Frontal cortex (tissue), 4 donors: ENCODE measurements around the gene DBF4B. TPM values are rescaled to one million over a fixed set of nuclear protein-coding genes. Genes with fewer than 3 reads are reported as not detected.

ENCODE experiments used
- DNase-seq, 2 donors: peaks; one replicate each; pipeline ENCODE4 v3.0.0; 2012; ENCODE audit warnings: low spot score in 2 of 2
- FAIRE-seq: peaks from 2 replicates; lab custom pipeline; 2012; peaks lifted over from hg19 to GRCh38; lab: Jason Lieb, UNC
- small RNA-seq: library from RNA; depleted of rRNA; stranded (forward); fragments of <200 nt; gene quantifications from one replicate; pipeline ENCODE3, GENCODE V24; 2014
- total RNA-seq: library from RNA; depleted of rRNA; stranded (reverse); fragments of >200 nt; gene quantifications from one replicate; pipeline ENCODE4 v1.2.3, GENCODE V29; 2014
- donor health status: control.
- donor health status: control.
- donor health status: control.

Gene DBF4B
- total RNA-seq, 1 donor from 2014 or later = 3.3 TPM

DNA sequence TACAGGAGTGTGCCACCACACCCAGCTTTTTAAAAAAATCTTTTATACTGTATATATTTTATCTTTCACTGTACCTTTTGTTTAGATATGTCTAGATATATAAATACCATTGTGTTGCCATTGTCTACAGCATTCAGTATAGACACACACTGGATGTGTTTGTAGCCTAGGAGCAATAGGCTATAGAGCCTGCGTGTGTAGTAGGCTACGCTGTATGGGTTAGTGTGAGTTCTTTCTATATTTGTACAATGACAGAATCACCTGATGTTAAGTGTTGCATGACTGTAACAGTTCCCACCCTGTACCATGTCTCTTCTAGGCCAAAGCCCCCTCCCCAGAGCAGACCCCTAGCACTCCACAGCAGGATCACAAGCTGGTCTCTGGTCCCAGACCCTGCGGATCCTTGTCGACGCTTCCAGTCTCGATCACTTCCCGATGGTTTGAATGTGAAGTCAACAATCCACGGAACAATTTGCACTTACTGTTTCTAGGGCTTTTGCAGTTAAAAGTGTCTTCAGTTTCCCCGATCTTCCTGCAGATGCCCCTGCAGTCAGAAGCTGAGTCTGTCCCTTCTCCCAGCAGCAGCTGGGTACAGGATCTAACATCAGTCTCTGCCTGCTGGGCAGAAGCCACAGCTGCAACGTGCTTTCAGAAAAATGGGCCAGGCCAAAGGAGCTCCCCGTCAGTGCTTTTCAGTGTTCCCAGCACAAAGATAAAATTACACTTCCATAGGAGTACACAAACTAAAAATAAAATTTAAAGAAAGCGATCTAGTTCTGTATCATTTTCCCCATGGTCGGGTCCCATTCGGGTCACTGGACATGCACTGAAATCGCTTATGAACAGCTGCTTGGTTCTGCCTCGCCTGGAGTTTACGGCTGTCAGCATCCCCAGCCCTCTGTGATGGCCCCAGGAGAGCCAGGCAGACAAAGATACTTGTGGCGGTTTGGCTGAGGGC lies 85.7 kb downstream of the DBF4B start:
- no peak for DNase-seq

GRCh38 chr17:44794851-44795413 lies 86.5 kb downstream of the DBF4B start:
- no peak for FAIRE-seq
- no peak for DNase-seq

More for the DNA sequence above, 85.7 kb downstream of the DBF4B start:
- FAIRE-seq = no peak

DNA sequence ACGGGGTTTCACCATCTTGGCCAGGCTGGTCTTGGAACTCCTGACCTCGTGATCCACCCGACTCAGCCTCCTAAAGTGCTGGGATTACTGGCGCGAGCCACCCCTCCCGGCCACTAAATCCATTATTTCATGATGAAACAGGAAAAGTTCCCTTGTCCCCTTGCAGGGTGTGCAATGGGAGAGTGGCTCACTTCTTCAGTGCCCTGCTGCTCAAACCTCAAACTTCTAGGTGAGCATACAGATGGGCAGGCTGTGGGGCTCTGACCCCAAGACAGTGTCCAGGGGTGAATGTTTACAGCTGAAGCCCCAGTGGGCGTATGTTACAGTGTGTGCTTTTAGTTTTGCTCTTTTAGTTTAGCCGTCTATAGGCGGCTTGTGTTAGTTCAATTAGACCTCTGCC lies 87.0 kb downstream of the DBF4B start:
- DNase-seq = no peak
- FAIRE-seq = no peak

DNA sequence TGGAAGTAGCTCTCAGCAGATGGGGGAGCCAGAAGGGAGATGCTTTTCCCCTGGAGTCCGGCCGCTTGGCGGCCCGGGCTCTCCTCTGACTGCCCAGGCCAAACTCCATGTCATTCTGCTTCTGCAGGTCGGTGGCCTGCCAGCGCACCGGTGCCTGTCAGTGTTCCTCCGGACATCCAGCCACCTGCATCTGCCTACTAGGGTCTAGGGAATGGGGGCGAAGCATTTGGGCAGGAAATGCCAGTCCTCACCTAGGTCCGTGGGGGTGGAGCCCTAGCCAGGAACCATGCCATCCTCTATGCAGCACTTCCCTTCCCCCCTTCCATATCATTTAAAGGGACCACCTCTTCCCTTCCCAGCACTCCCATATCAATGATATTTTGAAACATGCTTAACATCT lies 87.5 kb downstream of the DBF4B start:
- DNase-seq = no peak
- no peak for FAIRE-seq

DNA sequence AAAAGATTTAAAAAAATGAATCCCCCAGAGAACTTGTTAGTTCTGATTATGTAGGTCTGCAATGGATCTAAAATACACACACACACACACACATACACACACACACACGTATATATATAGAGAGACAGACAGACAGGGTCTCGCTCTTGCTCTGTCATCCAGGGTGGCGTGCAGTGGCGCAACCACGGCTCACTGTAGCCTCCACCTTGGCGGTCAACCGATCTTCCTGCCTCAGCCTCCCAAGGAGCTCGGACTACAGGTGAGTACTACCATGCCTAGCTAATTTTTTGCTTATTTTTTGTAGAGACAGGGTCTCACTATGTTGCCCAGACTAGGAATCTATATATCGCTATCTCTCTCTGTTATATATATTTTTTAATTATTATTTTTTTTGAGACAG lies 88.3 kb downstream of the DBF4B start:
- no peak for FAIRE-seq

DNA sequence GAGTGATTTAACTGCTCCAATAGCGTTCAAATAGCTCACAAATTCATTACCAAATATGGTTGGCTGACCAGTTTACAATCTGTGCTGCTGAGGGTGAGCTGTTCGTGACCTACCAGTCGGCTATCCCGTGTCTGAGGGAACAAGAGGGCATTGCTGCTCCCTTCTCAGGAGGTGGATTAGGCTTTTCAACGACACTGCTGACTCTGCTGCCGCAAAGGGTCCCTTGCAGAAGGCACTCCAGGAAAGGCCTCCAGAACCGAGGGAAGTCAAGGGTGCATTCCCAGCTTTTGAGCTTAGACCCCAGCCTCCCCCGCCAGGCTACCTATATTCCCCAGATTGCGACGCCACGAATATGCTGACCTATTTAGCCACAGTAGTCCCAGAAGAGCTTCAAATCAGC lies 89.3 kb downstream of the DBF4B start:
- FAIRE-seq (no peak), DNase-seq (no peak)

More for the DNA sequence above, 88.3 kb downstream of the DBF4B start:
- DNase-seq = no peak

- no peak for FAIRE-seq
Observed at GRCh38 chr17:44798356-44798755, 89.9 kb downstream of the DBF4B start.

More at GRCh38 chr17:44798356-44798755, 89.9 kb downstream of the DBF4B start:
- no peak for DNase-seq

Small RNA genes lying within 50 kb of the gene (small RNA-seq; reads per million reads assigned to genes)
- gene RN7SL819P = not detected

Other genes with a start within 250 kb of the DBF4B start
- 21.6 TPM for gene GPATCH8, start 205.3 kb upstream of the DBF4B start, total RNA-seq
- 3.7 TPM for gene FZD2, start 151.2 kb upstream of the DBF4B start, total RNA-seq
- 0.41 TPM for gene MEIOC, start 52.2 kb upstream of the DBF4B start, total RNA-seq
- 43.6 TPM for gene CCDC43, start 18.9 kb upstream of the DBF4B start, total RNA-seq
- gene ADAM11, start 50.3 kb downstream of the DBF4B start, total RNA-seq = 14.7 TPM
- gene GJC1, start 121.6 kb downstream of the DBF4B start, total RNA-seq = 76.2 TPM
- 3.7 TPM for gene HIGD1B, start 139.2 kb downstream of the DBF4B start, total RNA-seq
- gene EFTUD2, start 190.8 kb downstream of the DBF4B start, total RNA-seq = 111 TPM
- 155 TPM for gene GFAP, start 206.8 kb downstream of the DBF4B start, total RNA-seq
- 0.41 TPM for gene KIF18B, start 239.1 kb downstream of the DBF4B start, total RNA-seq